GM12872 (cell line): ENCODE data around the gene TXNDC11.

Experiments
- TF ChIP-seq, protein P1 (sequence below): IDR thresholded peaks from 3 replicates; pipeline ENCODE4 v1.5.1; 2011; ENCODE audit warnings: low read depth, mild to moderate bottlenecking, low read length, moderate library complexity; ENCODE audit not compliant: insufficient read depth

TXNDC11 gene

DNA sequence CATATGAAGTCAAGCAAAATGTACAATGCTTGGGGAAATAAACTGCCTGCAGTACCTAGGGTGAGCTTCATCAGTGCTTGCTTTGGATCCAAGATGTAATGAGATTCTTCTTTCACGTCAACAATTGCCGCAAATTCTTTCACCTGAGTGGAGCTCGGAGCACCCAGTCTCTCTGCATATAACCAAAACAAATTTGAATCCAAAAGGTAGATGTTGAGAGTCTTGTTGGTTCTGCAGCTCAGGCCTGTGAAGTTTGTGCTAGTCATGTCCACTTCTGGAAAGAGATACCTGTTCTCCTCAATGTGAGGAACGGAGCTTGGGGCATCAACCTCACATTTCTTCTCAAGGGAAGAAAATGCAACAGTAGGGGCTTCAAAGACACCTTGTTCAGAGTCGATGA is 51.4 kb downstream of the TXNDC11 start:
- TF ChIP-seq, protein P1, sequence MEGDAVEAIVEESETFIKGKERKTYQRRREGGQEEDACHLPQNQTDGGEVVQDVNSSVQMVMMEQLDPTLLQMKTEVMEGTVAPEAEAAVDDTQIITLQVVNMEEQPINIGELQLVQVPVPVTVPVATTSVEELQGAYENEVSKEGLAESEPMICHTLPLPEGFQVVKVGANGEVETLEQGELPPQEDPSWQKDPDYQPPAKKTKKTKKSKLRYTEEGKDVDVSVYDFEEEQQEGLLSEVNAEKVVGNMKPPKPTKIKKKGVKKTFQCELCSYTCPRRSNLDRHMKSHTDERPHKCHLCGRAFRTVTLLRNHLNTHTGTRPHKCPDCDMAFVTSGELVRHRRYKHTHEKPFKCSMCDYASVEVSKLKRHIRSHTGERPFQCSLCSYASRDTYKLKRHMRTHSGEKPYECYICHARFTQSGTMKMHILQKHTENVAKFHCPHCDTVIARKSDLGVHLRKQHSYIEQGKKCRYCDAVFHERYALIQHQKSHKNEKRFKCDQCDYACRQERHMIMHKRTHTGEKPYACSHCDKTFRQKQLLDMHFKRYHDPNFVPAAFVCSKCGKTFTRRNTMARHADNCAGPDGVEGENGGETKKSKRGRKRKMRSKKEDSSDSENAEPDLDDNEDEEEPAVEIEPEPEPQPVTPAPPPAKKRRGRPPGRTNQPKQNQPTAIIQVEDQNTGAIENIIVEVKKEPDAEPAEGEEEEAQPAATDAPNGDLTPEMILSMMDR: no peak

DNA sequence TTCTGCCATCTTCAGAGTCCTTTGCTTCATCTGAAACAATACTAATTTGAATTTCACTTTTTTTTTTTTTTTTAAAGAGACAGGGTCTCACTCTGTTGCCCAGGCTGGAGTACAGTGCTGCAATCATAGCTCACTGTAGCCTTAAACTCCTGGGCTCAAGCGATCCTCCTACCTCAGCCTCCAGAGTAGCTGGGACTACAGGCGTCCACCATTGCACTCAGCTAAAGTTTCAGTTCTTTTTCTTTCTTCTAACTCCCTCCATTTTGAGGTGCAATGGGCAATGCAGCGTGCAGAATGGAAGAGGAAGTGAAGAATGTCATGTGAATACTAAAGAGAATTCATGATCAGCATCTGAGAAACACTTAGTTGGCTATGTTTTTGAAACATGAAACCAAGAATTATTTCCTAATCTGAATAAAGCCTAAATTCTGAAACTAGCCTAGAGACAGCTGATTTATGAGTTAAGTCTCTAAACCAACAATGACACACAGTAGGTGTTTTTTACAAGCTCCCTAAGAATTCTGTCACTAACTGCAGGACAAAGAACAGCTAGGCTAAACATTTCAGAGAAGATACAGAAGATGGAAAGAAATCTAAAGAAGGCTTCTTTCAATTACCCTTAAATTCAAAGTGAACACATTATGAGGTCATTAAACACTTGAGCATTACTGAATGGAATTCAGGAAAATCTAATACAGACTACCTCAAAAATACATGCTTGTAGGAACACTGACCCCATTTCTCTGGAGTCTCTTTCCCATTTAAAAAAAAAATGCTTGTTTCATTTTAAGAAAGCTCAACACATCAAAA is 53.4 kb downstream of the TXNDC11 start:
- TF ChIP-seq, protein P1: no peak

DNA sequence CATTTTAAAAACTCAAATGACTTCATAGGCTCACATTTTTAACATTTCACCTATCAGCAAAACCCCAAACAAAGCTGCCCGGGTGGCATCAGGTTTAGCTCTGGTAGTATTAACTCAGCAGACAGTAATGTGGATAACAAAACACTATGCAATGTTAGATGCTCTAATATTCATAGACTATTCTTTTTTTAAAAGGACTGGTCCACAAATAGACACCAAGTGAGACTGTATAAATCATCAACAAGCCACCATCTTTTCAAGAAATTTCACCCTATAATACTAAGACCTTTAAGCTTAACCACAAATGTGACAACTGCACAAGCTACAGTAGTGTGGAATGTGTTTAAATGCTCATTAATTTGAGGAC is 54.2 kb downstream of the TXNDC11 start:
- TF ChIP-seq, protein P1: no peak

DNA sequence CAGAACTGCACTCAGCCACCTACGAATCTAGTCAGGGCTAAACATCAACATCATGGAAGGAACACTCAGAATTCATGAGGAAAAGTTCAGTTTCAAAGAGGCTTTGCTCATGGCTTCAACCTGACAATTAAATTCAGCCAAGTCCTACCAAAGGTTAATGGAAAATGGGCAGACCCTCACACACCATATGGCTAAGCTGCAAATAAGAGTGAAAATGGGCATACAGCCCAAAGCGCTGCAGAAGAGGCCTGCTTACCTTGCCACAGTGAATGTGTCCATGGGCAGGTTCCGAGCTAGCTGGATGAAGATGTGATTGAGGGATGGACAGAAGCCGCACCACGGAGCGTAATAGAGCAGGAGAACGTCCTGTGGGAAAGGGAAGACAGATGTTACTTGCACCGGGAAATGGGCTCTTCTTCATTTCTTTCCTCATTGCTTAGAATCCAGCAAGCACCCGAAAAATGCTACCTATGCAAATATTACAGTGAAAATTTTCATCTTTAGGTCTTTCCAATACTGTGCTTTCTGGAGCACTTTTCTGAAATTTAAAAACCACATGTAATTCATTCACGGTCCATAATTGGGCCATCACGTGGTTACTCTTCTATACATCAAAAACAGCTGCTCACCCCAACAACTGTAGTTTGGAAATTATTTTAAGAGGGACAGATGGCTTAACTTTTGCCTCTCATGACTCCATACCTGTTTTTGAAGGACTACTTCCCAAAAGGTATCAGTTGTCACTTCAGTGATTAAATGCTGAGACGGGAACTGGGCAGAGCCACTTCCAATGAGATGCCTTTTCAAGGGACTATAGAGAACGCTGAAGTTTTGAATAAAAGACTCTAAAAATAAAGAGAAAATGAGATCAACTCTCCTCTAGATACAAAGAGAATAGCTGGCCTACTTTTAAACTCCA is 54.8 kb downstream of the TXNDC11 start:
- TF ChIP-seq, protein P1: no peak

DNA sequence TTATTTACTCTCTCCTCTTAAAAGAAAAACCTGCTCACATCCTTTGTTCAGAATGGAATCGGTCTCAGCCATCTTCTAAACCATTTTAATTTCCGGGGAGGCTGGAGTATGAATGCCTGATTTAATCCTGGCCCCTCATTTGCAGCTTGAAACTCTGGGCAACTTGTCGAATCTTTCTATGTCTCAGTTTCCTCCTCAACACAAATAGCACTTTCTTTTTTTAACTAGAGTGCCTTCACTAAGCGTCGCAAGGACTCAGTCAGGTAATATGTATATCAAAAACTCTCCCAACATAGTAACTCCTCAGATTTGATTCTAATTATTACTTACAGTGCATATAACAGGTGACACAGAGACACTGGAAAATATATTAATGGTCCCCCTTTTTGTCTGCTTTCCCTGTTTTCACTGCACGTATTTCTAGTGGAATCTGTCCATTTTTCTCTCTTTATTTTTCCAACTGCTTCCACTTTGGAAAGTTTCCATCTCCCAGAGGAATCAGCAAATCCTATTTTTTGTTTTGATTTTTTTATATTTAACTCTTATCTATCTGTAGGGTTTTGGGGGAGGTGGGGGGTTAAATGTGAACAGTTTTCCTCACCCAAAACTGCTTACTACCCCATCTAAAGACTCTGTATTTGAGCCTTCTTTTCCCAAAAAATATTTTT is 55.8 kb downstream of the TXNDC11 start:
- TF ChIP-seq, protein P1: no peak

DNA sequence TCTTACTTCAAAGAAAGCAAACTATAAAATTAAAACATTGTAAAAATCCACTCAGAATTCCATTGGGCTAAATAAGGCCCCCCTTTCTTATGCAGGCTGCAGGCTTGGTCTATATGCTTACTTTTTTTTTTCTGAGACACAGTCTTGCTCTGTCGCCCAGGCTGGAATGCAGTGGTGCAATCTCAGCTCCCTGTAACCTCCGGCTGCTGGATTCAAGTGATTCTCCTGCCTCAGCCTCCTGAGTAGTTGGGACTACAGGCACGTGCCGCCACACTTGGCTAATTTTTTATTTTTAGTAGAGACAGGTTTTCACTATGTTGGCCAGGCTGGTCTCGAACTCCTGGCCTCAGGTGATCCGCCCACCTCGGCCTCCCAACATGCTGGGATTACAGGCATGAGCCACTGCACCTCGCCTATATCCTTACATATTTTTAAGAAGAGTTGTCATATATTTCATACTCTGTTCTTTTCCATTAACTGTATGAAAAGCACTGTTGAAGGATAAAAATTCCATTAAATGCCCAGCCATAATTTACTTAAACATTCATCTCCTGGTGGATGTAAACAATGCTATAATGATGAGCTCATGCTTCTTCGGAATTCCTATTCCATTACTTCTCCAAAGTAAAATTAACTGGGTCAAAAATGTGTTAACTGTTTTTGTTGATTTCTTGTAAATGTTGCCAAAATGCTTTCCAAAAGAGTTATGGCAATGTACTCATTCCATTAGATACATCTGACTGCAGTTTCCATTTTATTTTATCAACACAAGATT is 56.6 kb downstream of the TXNDC11 start:
- TF ChIP-seq, protein P1: no peak
